Chondrocyte (in vitro differentiated cells): Measurements from ENCODE around the gene SCNN1B. TPM values are rescaled to one million over a fixed set of nuclear protein-coding genes. Genes with fewer than 3 reads are reported as not detected.
A peak's percentile ranks its signal among the peaks of the same experiment; 100 is the strongest.

Experiments used
- DNase-seq: peaks from one replicate; pipeline ENCODE4 v3.0.0; 2021; ENCODE audit warnings: mixed read lengths, low spot score
- H3K27ac Mint-ChIP-seq: one replicate; pipeline ENCODE4 v1.8.0; 2021; ENCODE audit warnings: mild to moderate bottlenecking, moderate library complexity, mixed read lengths; ENCODE audit not compliant: unreplicated experiment
- H3K27me3 Mint-ChIP-seq: 2 replicates; pipeline ENCODE4 v1.8.0; 2021; ENCODE audit warnings: low read depth, mixed read lengths
- H3K36me3 Mint-ChIP-seq: 2 replicates; pipeline ENCODE4 v1.8.0; 2021; ENCODE audit warnings: low read depth, mixed read lengths
- H3K4me1 Mint-ChIP-seq: 2 replicates; pipeline ENCODE4 v1.8.0; 2021; ENCODE audit warnings: low read depth, mild to moderate bottlenecking, mixed read lengths
- H3K4me3 Mint-ChIP-seq: one replicate; pipeline ENCODE4 v1.8.0; 2021; ENCODE audit warnings: mild to moderate bottlenecking, moderate library complexity, mixed read lengths; ENCODE audit not compliant: unreplicated experiment
- H3K9me3 Mint-ChIP-seq: 2 replicates; pipeline ENCODE4 v1.8.0; 2021; ENCODE audit warnings: low read depth, mixed read lengths
- CTCF ChIP-seq: fragments of 200-600 bp; sonication (generic); IDR thresholded peaks from 2 replicates; pipeline ENCODE4 v1.5.0; 2021; ENCODE audit warnings: antibody characterized with exemption, mild to moderate bottlenecking, moderate library complexity
- total RNA-seq: library from RNA; stranded (reverse); gene quantifications from 3 replicates; pipeline ENCODE4 v1.2.1, GENCODE V29; 2021

SCNN1B gene
- total RNA-seq, 1 donor from 2014 or later, result not detected

- Mint-ChIP-seq H3K4me3 (no peak overlapping the region), H3K27me3 (peaks cover 5% of the 10 kb centered on the region), H3K4me1 (no peaks in the 10 kb centered on the region), H3K27ac (no peak overlapping the region), H3K36me3 (no peaks in the 10 kb centered on the region), H3K9me3 (no peaks in the 10 kb centered on the region)
- DNase-seq, result no peak
- TF ChIP-seq CTCF, result no peak
These were observed 25.7 kb downstream of the SCNN1B start for GRCh38 chr16:23327836-23328235.

- Mint-ChIP-seq H3K9me3 (no peaks in the 10 kb centered on the region), H3K4me1 (no peaks in the 10 kb centered on the region), H3K36me3 (no peaks in the 10 kb centered on the region), H3K27ac (no peak overlapping the region), H3K27me3 (peaks cover 8% of the 10 kb centered on the region), H3K4me3 (no peak overlapping the region)
- no peak for DNase-seq
- no peak for TF ChIP-seq CTCF
These were observed 28.1 kb downstream of the SCNN1B start for GRCh38 chr16:23330161-23330560.

- no peak overlapping the region for H3K27ac Mint-ChIP-seq
- no peak overlapping the region for H3K4me3 Mint-ChIP-seq
- no peaks in the 10 kb centered on the region for H3K9me3 Mint-ChIP-seq
- peaks cover 8% of the 10 kb centered on the region for H3K27me3 Mint-ChIP-seq
- no peaks in the 10 kb centered on the region for H3K36me3 Mint-ChIP-seq
- no peak for TF ChIP-seq CTCF
- no peak for DNase-seq
- no peaks in the 10 kb centered on the region for H3K4me1 Mint-ChIP-seq
These were observed 28.6 kb downstream of the SCNN1B start for GRCh38 chr16:23330583-23331249.

GRCh38 chr16:23333034-23333579 lies 31.0 kb downstream of the SCNN1B start:
- no peak for TF ChIP-seq CTCF
- H3K4me3 Mint-ChIP-seq, result no peak overlapping the region
- no peaks in the 10 kb centered on the region for H3K4me1 Mint-ChIP-seq
- H3K9me3 Mint-ChIP-seq, result peaks cover 4% of the 10 kb centered on the region
- no peaks in the 10 kb centered on the region for H3K36me3 Mint-ChIP-seq
- H3K27ac Mint-ChIP-seq, result no peak overlapping the region
- peak; percentile 5 for DNase-seq
- peaks cover 8% of the 10 kb centered on the region for H3K27me3 Mint-ChIP-seq

GRCh38 chr16:23333831-23334456 lies 31.8 kb downstream of the SCNN1B start:
- Mint-ChIP-seq H3K4me1 (no peaks in the 10 kb centered on the region), H3K27ac (no peak overlapping the region), H3K36me3 (no peaks in the 10 kb centered on the region), H3K27me3 (peaks cover 10% of the 10 kb centered on the region), H3K9me3 (peaks cover 8% of the 10 kb centered on the region), H3K4me3 (no peak overlapping the region)
- DNase-seq, result peak; percentile 52
- no peak for TF ChIP-seq CTCF
